Uterus (tissue), 4 donors: ENCODE results near the gene HSPA12A. TPM values are rescaled to one million over a fixed set of nuclear protein-coding genes. Genes with fewer than 3 reads are reported as not detected.

ENCODE experiments used
- DNase-seq, 2 donors: peaks; one replicate each; pipeline ENCODE4 v3.0.0-alpha.2; 2019 to 2020
- H3K27ac ChIP-seq, 2 donors: fragments of 200-600 bp; sonication (generic); 1 replicate in 1 of 2; 2 replicates in 1 of 2; pipeline ENCODE4 v1.5.1; 2016 to 2018
- H3K27me3 ChIP-seq, 2 donors: fragments of 200-600 bp; sonication (generic); one replicate each; pipeline ENCODE4 v1.5.1; 2018 to 2019; ENCODE audit warnings: control low read depth in 1 of 2
- H3K36me3 ChIP-seq, 2 donors: fragments of 200-600 bp; sonication (generic); one replicate each; pipeline ENCODE4 v1.5.1; 2019; ENCODE audit warnings: control low read depth in 1 of 2
- H3K4me1 ChIP-seq, 2 donors: fragments of 200-600 bp; sonication (generic); one replicate each; pipeline ENCODE4 v1.5.1; 2018 to 2019; ENCODE audit warnings: control low read depth in 1 of 2
- H3K4me3 ChIP-seq, 2 donors: fragments of 200-600 bp; sonication (generic); 1 replicate in 1 of 2; 2 replicates in 1 of 2; pipeline ENCODE4 v1.5.1; 2018 to 2019; ENCODE audit warnings: mild to moderate bottlenecking in 1 of 2
- H3K9me3 ChIP-seq, 2 donors: fragments of 200-600 bp; sonication (generic); one replicate each; pipeline ENCODE4 v1.5.1; 2019; ENCODE audit warnings: control low read depth in 1 of 2
- POLR2A ChIP-seq, 2 donors: fragments of 450-650 bp; IDR thresholded peaks; one replicate each; pipeline ENCODE4 v1.6.1; 2016; ENCODE audit warnings: antibody characterized with exemption in 2 of 2, mild to moderate bottlenecking in 1 of 2, moderate library complexity in 1 of 2
- intact Hi-C: fragments of 100-400 bp; cut with DNase I; formaldehyde crosslinking; loops from one replicate; pipeline ENCODE4 v1.15.1; 2023; ENCODE audit warnings: low total_unique reads
- total RNA-seq, 4 donors: library from RNA; depleted of rRNA in 3 of 4; stranded (reverse); fragments of >200 nt in 3 of 4; gene quantifications; one replicate each; pipeline versions ENCODE4 v1.1.0 to v1.2.4, GENCODE V29; 2014 to 2023
- TF ChIP-seq, protein P1 (sequence below), 4 experiments: fragments of 200-600 bp in 2 of 4; fragments of 450-650 bp in 2 of 4; sonication (generic) in 2 of 4; IDR thresholded peaks; one replicate each; pipeline ENCODE4 v1.5.1; 2016 to 2019; ENCODE audit warnings: antibody characterized with exemption in 4 of 4, mild to moderate bottlenecking in 2 of 4, moderate library complexity in 1 of 4
- donor health status: DM: yes; HTN: yes; CAD: no.

The HSPA12A gene
- total RNA-seq, 4 donors from 2014 or later = 4.9 to 32.0 (median 16.0) TPM

DNA sequence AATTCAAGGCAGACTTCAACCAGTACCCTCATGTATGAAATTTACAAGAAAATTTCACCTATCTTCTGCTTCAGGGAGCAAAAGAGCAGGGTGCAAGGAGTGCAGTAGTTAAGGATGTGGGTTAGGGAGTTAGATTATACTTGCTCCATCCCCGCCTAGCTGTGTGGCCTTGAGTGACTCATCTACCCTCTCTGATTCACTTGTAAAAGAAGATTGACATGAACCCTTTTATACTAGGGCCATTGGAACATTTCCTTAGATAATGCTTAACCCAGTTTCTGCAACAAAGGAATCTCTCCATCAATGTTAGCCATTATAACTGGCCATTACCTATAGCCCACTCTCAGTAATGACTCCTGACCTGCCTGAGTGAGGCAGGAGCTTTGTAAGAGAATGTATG lies 10.2 kb upstream of the HSPA12A start:
- no peak for DNase-seq
- intact Hi-C loops = no loop called here
- no peaks in the 10 kb centered on the region for H3K36me3 ChIP-seq
- no peaks in the 10 kb centered on the region for H3K4me1 ChIP-seq
- no peak overlapping the region for H3K27ac ChIP-seq
- no peak for TF ChIP-seq POLR2A (IDR thresholded peaks at IDR 0.05)
- TF ChIP-seq, protein P1, sequence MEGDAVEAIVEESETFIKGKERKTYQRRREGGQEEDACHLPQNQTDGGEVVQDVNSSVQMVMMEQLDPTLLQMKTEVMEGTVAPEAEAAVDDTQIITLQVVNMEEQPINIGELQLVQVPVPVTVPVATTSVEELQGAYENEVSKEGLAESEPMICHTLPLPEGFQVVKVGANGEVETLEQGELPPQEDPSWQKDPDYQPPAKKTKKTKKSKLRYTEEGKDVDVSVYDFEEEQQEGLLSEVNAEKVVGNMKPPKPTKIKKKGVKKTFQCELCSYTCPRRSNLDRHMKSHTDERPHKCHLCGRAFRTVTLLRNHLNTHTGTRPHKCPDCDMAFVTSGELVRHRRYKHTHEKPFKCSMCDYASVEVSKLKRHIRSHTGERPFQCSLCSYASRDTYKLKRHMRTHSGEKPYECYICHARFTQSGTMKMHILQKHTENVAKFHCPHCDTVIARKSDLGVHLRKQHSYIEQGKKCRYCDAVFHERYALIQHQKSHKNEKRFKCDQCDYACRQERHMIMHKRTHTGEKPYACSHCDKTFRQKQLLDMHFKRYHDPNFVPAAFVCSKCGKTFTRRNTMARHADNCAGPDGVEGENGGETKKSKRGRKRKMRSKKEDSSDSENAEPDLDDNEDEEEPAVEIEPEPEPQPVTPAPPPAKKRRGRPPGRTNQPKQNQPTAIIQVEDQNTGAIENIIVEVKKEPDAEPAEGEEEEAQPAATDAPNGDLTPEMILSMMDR (IDR thresholded peaks at IDR 0.05) = no peak
- H3K9me3 ChIP-seq = no peaks in the 10 kb centered on the region
- H3K27me3 ChIP-seq = no peaks in the 10 kb centered on the region
- H3K4me3 ChIP-seq = no peak overlapping the region

DNA sequence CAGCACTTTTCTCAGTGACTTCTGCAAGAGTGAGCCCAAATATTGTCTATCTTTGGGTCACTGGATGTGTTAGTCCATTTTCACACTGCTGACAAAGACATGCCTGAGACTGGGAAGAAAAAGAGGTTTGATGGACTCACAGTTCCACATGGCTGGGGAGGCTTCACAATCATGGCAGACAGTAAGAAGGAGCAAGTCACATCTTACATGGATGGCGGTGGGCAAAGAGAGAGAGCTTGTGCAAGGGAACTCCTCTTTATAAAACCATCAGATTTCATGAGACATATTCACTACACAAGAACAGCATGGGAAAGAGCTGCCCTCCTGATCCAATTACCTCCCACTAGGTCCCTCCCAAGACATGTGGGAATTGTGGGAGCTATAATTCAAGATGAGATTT lies 6.1 kb upstream of the HSPA12A start:
- no peak for TF ChIP-seq POLR2A (IDR thresholded peaks at IDR 0.05)
- TF ChIP-seq, protein P1 (IDR thresholded peaks at IDR 0.05) = no peak
- Histone ChIP-seq H3K36me3 (no peaks in the 10 kb centered on the region), H3K4me1 (no peaks in the 10 kb centered on the region), H3K9me3 (no peaks in the 10 kb centered on the region), H3K27me3 (no peaks in the 10 kb centered on the region), H3K27ac (no peak overlapping the region), H3K4me3 (no peak overlapping the region)
- intact Hi-C loops = no loop called here
- DNase-seq = no peak

DNA sequence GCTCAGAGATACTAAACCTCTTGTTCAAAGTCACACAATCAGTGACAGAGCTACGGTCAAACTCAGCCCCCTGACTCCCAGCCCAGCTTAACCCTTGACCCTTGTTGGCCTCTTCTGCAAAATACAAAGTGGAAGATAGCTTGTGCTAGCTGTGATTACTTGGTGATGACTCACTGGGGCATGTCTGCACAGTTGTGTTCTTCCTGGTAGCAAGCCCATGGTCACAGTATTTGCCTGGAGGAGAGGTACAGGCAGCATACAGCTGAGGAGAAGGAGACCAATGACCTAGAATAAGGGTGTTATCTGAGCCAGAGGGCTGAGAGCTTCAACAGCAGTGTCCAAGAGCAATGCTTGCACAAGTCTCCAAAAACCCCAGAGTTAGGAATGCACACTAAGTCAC lies 5.7 kb upstream of the HSPA12A start:
- intact Hi-C loops = no loop called here
- DNase-seq = no peak
- H3K4me3 ChIP-seq = no peak overlapping the region

DNA sequence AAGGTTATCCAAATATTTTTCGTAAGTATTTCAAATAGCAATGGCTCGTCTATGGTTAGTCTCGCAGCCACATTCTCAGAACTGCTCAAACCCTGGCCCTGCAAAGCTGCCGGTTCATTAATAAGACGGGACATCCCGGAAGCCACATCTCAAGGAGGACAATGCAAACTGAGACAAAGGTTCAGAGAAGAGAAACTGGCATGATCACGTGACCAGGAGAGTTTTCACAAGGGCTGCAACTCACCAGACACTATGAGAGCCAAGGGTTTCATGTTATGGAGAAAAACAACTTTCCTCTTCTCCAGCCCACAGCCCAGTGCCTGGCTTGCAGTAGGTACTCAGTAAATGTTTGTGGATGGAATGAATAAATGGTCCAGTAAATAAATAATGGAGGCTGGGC lies 5.0 kb upstream of the HSPA12A start:
- Histone ChIP-seq H3K4me1 (no peaks in the 10 kb centered on the region), H3K9me3 (no peaks in the 10 kb centered on the region), H3K27ac (no peak overlapping the region), H3K4me3 (no peak overlapping the region), H3K27me3 (no peaks in the 10 kb centered on the region), H3K36me3 (no peaks in the 10 kb centered on the region)
- intact Hi-C loops = no loop called here
- no peak for DNase-seq
- TF ChIP-seq, protein P1 (IDR thresholded peaks at IDR 0.05) = no peak

More for the DNA sequence above, 5.7 kb upstream of the HSPA12A start:
- Histone ChIP-seq H3K27ac (no peak overlapping the region), H3K9me3 (no peaks in the 10 kb centered on the region), H3K27me3 (no peaks in the 10 kb centered on the region), H3K4me1 (no peaks in the 10 kb centered on the region), H3K36me3 (no peaks in the 10 kb centered on the region)
- TF ChIP-seq, protein P1 (IDR thresholded peaks at IDR 0.05) = no peak
- no peak for TF ChIP-seq POLR2A (IDR thresholded peaks at IDR 0.05)

DNA sequence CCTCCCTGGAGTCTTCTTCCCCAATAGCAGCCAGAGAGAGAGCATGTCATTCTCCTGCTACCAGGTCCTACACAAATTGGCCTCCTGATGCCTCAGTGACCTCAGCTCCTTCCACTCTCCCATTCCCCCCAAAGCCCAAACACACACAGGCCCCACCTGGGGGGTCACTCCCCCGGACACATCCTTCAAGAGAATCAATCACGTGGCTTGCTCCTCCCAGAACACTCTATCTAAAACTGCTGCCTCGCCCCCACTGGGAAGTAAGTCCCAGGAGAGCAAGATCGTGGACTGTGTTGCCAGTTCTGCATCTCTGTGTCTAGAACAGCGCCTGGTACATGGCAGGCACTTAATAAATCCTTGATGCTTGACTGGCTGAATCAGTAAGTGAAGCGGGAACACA lies 2.5 kb upstream of the HSPA12A start:
- intact Hi-C loops = no loop called here
- no peaks in the 10 kb centered on the region for H3K9me3 ChIP-seq
- no peak overlapping the region for H3K4me3 ChIP-seq
- no peak for DNase-seq
- TF ChIP-seq, protein P1 (IDR thresholded peaks at IDR 0.05) = no peak
- no peak for TF ChIP-seq POLR2A (IDR thresholded peaks at IDR 0.05)
- H3K4me1 ChIP-seq = peaks cover 0 to 5% of the 10 kb centered on the region in 2 donors
- no peaks in the 10 kb centered on the region for H3K27me3 ChIP-seq
- H3K27ac ChIP-seq = no peak overlapping the region
- H3K36me3 ChIP-seq = no peaks in the 10 kb centered on the region
